ENCODE data around the gene ALAS1.
"Not testable (repeated sequence)": the region's sequence is repeated elsewhere in the genome, so short reads cannot be mapped to it uniquely, and the experiment has no call there.

The ALAS1 gene

DNA sequence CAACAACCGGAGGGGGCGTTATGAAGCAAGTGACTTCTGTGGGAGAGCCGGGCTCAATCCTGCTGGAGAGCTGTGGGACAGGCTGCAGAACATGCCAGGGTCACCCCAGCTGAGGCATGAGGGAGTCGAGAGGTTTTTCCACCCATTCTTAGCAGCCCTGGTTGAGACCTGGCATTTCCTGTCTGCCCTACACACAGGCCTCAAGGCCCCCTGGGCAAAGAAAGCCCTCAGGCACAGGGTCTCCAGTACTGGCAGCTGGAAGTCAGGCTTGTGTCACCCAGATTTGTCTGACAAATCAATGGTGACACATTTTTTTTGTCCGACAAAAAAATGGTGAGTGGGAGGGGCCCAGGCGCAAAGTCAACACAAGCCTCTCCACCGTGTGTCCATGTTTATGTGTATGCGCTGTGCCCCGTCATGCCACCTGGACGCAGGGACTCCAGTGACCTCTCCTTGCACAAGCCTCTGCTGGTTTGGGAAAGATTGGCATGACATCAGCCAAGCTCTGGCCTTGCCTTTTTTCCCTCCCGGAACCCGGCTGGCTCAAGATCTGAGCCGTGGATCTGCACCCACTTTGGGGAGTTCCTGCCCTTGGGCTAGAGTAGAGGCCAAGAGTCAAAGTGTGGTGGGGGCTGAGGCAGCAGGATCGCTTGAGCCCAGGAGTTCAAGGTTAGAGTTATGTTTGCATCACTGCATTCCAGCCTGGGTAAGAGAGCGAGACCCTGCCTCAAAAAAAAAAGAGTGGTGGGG is 20.8 kb upstream of the ALAS1 start:
- DNase-seq: no peak

- no peak for DNase-seq
These were observed 20.3 kb upstream of the ALAS1 start for GRCh38 chr3:52177701-52178042.

- DNase-seq: not testable (repeated sequence)
These were observed 19.8 kb upstream of the ALAS1 start for GRCh38 chr3:52178126-52178525.

GRCh38 chr3:52178537-52178936 is 19.4 kb upstream of the ALAS1 start:
- no peak for DNase-seq

DNA sequence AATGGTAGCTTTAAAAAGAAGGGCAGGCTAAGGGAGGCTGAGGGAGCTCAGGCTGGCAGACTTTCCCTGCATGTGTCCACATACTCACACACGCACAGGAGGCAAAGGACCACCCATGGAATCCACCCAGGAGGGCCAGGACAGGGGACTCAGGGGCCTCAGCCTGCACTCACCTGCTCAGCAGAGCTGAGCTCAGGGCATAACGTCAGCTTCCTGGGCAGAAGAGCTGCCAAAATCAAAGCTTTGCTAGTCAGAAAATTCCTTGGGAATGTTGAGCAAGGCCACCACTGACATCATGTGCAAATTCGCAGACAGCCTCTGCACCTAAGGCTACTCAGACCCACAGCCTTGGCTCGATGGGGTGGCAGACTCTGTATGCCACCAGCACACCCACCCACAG is 16.4 kb upstream of the ALAS1 start:
- DNase-seq: no peak

DNA sequence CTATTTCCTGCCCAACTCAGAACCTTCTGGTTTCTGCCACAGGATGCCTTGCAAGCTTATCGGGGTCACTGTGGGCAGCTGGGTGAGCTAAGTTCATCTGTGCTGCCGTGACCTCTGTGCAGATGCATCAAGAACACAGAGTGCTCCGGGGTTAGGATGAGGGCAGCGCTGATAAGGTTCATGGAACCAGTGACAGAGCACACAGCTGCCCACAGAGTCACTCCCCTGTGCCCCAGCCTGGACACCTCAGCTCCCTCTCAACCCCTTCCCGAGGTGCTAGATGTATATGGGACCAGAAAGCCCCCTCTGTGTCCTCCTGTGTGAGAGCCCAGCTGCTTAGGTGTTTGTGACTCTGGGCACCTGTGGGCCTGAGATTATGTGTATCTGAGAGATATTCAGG is 15.8 kb upstream of the ALAS1 start:
- no peak for DNase-seq

DNA sequence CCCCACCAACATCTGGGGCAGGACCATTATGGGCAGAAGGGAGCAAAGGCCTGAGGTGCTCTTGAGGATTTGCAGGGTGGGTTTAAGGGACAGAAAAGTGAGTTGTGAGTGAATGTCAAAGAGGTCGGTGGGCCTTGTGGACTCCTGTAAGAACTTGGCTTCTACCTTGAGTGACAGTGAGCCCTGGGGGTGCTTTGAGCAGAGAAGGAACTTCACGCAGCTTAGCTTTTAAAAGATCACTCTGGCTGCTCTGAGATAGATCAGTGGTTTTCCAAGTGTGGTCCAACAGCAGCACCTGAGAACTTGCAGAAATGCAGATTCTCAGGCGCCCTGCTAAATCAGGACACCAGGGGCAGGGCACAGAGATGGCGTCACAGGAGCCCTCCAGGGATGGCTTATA is 15.3 kb upstream of the ALAS1 start:
- no peak for DNase-seq

- no peak for DNase-seq
These were observed 14.0 kb upstream of the ALAS1 start for GRCh38 chr3:52183786-52184445.

- DNase-seq: no peak
These were observed 13.3 kb upstream of the ALAS1 start for GRCh38 chr3:52184690-52185089.

- DNase-seq: no peak
These were observed 12.6 kb upstream of the ALAS1 start for GRCh38 chr3:52185311-52185710.

- no peak for DNase-seq
These were observed 12.1 kb upstream of the ALAS1 start for GRCh38 chr3:52185837-52186236.

GRCh38 chr3:52186729-52187128 is 11.2 kb upstream of the ALAS1 start:
- no peak for DNase-seq

- DNase-seq: no peak
These were observed 9.4 kb upstream of the ALAS1 start for GRCh38 chr3:52188556-52188955.

DNA sequence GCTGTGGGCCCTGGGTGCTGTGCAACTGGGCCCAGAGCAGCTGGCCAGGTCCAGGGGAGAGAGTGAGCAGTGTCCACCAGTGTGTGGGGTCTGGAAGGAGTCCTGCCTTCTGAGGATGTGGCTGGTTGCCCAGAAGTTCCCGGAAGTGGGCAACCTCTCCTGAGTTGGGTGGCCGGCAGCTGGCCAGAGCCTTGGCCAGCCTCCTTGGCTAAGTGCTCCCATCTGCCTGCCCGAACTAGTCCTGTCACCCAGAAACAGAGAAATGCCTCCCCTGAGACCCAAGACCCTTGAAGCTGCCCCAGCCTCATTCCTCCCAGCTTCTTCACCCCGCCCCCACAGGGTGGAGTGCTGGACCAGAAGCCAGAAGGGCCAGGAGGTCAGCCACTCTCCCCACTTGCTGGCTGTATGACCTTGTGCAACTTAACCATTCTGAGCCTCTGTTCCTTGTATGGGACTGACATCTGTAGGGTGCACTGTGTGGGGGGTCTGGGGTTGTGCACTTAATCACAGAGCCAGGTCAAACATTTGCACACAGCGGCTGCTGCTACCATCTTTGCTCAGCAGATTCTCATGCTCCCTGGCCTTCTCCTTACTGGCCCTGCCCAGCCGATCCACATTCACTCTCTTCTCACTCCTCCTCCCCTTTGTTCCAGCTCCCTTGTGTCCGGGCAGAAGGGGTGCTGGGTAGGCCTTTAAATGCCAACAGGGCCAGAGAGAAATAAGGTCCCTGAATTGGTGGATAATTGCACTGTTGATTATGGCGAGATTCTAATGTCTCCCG is 7.5 kb upstream of the ALAS1 start:
- DNase-seq: no peak

DNA sequence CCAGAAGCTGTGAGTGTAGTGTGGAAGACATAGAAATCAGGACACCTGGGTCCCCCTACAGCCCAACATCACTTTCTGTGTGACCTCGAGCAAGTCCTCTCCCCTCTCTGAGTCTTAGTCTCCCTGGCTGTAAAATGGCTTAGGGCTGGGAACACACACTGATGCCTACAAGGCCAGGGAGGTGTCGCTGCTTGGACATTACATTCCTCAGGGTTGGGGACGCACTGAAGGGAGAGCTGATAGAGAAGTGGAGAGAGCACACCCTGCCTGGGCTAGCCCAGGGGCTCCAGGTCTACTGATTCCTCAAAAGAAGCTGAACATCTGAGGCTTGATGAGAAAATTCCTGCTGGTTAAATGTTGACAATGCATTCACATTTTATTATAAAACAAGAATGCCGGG is 6.3 kb upstream of the ALAS1 start:
- no peak for DNase-seq

GRCh38 chr3:52193065-52193464 is 4.9 kb upstream of the ALAS1 start:
- no peak for DNase-seq

DNA sequence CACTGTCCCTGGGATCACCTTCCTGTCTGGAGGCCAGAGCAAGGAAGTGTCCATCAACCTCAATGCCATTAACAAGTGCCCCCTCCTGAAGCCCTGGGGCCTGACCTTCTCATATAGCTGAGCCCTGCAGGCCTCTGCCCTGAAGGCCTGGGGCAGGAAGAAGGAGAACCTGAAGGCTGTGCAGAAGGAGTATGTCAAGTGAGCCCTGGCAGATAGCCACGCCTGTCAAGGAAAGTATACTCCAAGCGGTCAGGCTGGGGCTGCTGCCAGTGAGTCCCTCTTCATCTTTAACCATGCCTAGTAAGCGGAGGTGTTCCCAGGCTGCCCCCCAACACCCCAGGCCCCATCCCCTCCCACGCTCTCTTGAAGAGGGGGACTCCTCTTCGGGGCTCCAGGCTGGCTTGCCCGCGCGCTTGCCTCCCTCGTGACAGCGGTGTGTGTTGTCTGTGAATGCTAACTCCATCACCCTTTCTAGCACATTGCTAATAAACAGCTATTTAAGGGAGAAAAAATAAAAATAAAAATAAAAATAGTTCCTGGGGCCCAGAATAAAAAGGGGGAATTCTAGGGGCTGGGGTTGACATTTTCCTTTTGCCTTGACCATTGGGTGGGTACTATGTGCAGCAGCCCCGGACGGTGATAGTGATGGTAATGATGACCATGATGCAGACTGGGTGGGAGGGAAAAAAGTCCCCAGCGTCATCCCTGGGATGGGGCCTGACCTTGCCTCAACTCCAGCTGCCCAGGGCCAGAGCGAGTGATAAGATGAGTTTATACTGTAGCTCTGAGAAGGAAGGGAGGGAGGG is 3.3 kb upstream of the ALAS1 start:
- no peak for DNase-seq

- DNase-seq: no peak
These were observed 2.7 kb upstream of the ALAS1 start for GRCh38 chr3:52195291-52195597.

DNA sequence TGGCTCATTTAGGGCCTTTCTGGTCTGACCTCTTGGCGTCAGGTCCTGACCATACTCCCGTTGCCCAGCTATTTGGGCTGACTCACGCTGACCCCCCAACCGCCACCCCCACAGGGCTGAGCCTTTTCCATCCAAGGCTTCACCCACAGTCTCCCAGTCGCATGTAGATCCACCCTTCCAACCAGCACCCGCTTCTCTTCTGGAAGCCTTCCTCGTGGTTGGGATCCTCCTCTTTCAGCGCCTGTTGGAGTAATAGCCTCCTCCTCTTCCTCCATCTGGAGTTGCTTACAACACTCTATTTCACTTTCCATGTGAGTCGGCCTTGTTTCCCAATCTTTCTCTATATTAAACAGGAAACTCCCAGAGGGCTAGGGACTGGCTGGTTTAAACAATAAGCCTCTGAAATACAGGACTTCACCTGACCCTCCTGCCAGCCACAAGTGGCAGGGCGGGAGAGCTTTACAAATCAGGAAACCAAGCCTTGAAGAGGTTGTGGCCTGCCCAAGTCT is 2.1 kb upstream of the ALAS1 start:
- no peak for DNase-seq

GRCh38 chr3:52196977-52197376 is 983 bp upstream of the ALAS1 start:
- no peak for DNase-seq

GRCh38 chr3:52197499-52197841 is 490 bp upstream of the ALAS1 start:
- DNase-seq: no peak

GRCh38 chr3:52198643-52199608 is 966 bp downstream of the ALAS1 start:
- no peak for DNase-seq
